Measurements from ENCODE around the gene ZCCHC2. TPM values are rescaled to one million over a fixed set of nuclear protein-coding genes. Genes with fewer than 3 reads are reported as not detected.

The ZCCHC2 gene
- total and polyA plus RNA-seq, 2 donors (not counting 3 experiments of a cell fraction or from before 2014, with no cell fraction given) = 16.2 to 27.2 TPM

DNA sequence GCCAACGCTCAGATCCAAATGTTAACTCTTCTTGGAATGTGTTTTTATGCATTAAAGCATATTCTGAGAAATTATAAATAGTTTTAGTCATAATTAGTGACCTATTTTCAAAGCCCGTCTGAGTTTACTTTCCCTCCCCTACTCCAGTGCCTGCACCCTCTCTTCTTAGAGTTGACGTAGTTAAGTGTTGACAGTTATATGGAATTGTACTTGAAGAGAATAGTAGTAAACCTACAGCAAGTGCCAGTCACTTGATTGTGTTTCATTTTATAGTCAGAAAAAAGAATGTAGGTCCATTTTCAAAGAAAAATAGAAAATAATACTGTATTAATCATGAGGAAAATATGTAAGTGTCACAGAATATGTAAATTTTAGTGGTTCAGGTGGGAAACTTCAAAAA, 41.2 kb downstream of the ZCCHC2 start:
- H3K27me3 ChIP-seq (ENCODE audit: control insufficient read depth in 2 of 2, insufficient read depth in 2 of 2, low read length in 2 of 2) = no peaks in the 10 kb centered on the region
- no peaks in the 10 kb centered on the region for H3K4me1 ChIP-seq (ENCODE audit: control insufficient read depth, extremely low read depth, insufficient read depth, low read length)
- peaks cover 10 to 27% of the 10 kb centered on the region in 2 experiments for H3K36me3 ChIP-seq (ENCODE audit: control insufficient read depth in 2 of 2, extremely low read depth in 1 of 2, insufficient read depth in 2 of 2, low read length in 2 of 2)
- H4K20me1 ChIP-seq (replicated peaks; ENCODE audit: control insufficient read depth, extremely low read depth, insufficient read depth, low read length) = no peaks in the 10 kb centered on the region
- FAIRE-seq = no peak
- ChIA-PET POLR2A (no interaction called here), CTCF (no interaction called here)
- BruUV-seq (replicated peaks) = no TSS peak
- no peaks in the 10 kb centered on the region for H3K9me1 ChIP-seq (replicated peaks; ENCODE audit: control insufficient read depth, extremely low read depth, insufficient read depth, low read length)
- no peak overlapping the region for H2AFZ ChIP-seq (ENCODE audit: low read depth, low read length)
- dilution Hi-C loops (cut with MboI; ENCODE audit: extremely low pct_ligation_motif_present, low sequenced_read_pairs) = no loop called here
- intact Hi-C loops (cut with micrococcal nuclease) = no loop called here
- H3K4me2 ChIP-seq (ENCODE audit: insufficient read depth, low read length) = no peak overlapping the region
- no peak overlapping the region for H3K27ac ChIP-seq (ENCODE audit: insufficient read depth, low read depth, low read length)
- H3K9ac ChIP-seq (replicated peaks; ENCODE audit: extremely low read depth, insufficient read depth, low read length) = no peak overlapping the region
- H3K4me3 ChIP-seq (replicated peaks in 1 of 3; ENCODE audit: insufficient read depth in 1 of 3, low read depth in 1 of 3, low read length in 3 of 3) = no peak overlapping the region
- no peaks in the 10 kb centered on the region for H3K9me3 ChIP-seq (replicated peaks; ENCODE audit: control insufficient read depth, insufficient read depth, low read length)
- H3K79me2 ChIP-seq (ENCODE audit: control insufficient read depth, insufficient read depth, low read length) = no peaks in the 10 kb centered on the region
- TF ChIP-seq, protein P1, sequence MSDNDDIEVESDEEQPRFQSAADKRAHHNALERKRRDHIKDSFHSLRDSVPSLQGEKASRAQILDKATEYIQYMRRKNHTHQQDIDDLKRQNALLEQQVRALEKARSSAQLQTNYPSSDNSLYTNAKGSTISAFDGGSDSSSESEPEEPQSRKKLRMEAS (IDR thresholded peaks at IDR 0.05; ENCODE audit: insufficient read depth, insufficient read length) = no peak
- TF ChIP-seq GATA2 (IDR thresholded peaks at IDR 0.05; ENCODE audit: insufficient read depth, insufficient read length, low read depth, low read length) (no peak), JUN (IDR thresholded peaks at IDR 0.05; ENCODE audit: borderline replicate concordance, insufficient read depth, insufficient read length, low read depth) (no peak), EZH2 (IDR thresholded peaks at IDR 0.05; ENCODE audit: borderline replicate concordance, low read depth, low read length, severe bottlenecking) (no peak), FOS (IDR thresholded peaks at IDR 0.05; ENCODE audit: borderline replicate concordance, insufficient read depth, low read length) (no peak), MYC (IDR thresholded peaks at IDR 0.05; ENCODE audit: low read depth, low read length) (no peak), POLR2A (IDR thresholded peaks at IDR 0.05; ENCODE audit: low read depth, low read length) (no peak), POLR2AphosphoS5 (IDR thresholded peaks at IDR 0.05; ENCODE audit: insufficient read depth, low read depth, low read length) (no peak)
- TF ChIP-seq, protein P2, sequence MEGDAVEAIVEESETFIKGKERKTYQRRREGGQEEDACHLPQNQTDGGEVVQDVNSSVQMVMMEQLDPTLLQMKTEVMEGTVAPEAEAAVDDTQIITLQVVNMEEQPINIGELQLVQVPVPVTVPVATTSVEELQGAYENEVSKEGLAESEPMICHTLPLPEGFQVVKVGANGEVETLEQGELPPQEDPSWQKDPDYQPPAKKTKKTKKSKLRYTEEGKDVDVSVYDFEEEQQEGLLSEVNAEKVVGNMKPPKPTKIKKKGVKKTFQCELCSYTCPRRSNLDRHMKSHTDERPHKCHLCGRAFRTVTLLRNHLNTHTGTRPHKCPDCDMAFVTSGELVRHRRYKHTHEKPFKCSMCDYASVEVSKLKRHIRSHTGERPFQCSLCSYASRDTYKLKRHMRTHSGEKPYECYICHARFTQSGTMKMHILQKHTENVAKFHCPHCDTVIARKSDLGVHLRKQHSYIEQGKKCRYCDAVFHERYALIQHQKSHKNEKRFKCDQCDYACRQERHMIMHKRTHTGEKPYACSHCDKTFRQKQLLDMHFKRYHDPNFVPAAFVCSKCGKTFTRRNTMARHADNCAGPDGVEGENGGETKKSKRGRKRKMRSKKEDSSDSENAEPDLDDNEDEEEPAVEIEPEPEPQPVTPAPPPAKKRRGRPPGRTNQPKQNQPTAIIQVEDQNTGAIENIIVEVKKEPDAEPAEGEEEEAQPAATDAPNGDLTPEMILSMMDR (IDR thresholded peaks at IDR 0.05; ENCODE audit: extremely low read depth in 1 of 2, insufficient read depth in 1 of 2, low read depth in 1 of 2, low read length in 2 of 2) = no peak
- no peak for DNase-seq (ENCODE audit: low read depth, low spot score)

Measured in endothelial cell of umbilical vein (primary cell).